GM12874 (cell line): Measurements from ENCODE around the gene ZNF511.

Experiments used
- CTCF ChIP-seq: IDR thresholded peaks from 2 replicates; pipeline ENCODE4 v1.5.1; 2011; ENCODE audit warnings: low read depth, mild to moderate bottlenecking, control low read depth, low read length, moderate library complexity; ENCODE audit not compliant: insufficient read depth

Gene ZNF511

DNA sequence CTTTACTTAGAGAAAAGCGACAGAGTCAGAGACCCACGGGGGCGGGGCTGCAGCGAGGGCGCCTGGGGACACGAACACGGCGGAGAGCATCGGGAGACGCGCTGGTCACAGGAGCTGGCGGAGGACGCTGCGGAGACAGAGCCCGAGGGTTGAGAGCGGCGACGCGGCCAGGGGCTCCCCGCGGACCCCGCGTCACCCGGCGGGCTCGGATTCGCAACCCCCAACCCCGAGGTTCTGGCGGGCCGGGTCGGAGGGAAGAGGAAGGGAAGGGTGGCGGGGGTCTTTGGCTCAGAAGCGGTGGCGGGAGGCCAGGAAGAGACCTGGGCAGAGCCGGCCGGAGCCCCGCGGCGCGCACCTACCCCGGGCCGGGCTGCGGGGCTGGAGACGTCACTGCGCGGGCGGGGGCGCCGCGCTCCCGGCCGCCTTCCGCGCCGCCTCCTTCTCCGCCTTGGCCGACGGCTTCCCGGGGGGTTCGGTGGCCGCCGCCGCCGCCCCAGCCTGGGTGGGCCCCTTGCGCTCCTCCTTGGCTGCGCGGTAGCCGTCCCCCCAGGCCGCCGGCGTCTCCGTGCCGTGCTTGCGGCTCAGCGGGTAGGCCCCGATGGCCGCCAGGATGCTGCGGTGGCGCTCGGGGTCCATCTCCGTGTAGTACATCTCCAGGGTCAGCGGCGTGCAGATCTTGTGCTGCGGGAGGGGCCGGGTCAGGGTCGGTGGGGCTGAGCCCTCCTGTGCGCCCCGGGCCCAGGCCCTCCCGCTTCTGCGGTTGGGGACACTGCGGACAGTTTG lies 16.9 kb downstream of the ZNF511 start:
- no peak for TF ChIP-seq CTCF

- TF ChIP-seq CTCF = no peak
Observed at GRCh38 chr10:133326223-133326551, 17.5 kb downstream of the ZNF511 start.

GRCh38 chr10:133326745-133327650 lies 18.3 kb downstream of the ZNF511 start:
- no peak for TF ChIP-seq CTCF

DNA sequence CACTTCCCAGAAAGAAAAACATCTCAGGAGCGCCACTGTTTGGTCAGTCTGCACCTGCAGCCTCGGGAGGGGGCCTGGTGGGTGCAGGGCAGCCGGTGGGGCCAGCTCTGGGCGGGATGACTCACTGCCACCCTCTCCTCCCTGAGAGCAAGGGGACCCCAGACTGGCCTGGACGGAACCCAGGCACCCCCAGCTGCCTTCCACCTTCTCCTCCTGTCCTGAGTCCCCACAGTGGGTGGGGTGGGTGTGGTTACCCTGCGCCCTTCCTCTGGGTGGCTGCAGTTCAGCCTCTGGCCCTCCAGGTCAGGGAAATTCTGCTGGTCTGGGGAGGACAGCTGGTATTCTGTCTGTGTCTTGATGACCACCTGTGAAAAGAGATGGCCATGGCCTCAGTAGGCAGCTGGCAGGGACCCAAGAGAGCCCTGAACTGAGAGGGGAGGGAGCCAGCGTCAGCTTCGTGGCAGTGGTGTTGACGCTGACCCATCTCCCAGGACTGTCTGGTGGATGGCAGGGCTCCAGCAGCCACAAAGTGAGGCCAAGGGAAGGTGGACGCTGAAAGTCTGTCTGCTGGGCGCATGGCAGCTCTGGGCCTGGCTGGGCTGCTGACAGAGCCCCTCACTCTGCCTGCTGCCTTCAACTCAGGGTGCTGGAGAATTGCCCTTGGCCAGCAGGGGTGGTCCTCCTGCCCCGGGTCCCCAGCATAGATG lies 19.1 kb downstream of the ZNF511 start:
- TF ChIP-seq CTCF = no peak

DNA sequence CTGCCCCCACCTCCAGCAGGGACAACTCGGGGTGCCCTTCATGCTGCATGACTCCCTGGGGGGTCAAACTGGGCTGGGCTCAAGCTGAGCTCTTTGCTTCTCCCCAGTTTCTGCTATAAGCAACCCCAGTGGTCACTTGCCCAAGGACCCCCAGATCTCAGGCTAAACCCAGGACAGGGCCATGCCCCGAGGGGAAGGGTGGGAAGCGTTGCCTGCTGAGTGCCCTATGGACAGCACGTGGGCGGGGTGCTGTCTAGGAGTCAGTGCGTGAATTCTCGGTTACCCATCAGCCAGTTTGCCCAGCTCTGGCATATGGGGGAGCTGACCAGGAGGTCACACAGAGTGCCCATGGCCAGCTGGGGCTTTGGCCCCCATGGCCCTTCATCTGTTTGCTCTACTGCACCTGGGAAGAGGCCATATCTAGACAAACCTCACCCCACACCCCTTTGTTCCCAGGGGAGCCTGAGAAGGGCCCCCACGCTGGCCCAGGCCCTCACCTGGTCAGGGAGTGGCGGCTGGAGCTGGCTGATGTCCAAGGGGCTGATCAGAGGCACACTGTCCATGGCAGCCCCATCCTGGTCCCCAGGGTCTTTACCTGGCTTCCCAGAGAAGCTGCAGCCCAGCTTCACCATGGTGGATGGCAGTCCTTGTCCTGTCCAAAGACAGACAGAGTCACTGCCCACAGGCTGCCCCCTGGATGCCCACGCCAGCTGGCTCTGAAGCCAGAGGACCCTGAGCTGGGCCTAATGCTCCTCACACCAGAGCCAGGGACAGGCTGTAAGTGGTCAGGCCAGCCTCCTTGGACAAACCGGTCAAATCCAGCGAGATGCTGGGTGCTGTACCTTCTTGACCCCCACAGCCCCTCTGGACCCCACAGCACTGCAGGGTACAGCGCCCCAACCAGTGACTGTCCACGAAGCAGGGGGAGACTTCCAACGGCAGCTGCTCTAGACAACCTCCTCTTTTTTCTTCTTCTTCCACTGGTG lies 19.9 kb downstream of the ZNF511 start:
- no peak for TF ChIP-seq CTCF

- peak; percentile 93 for TF ChIP-seq CTCF
Observed at GRCh38 chr10:133329491-133330202, 20.9 kb downstream of the ZNF511 start.
